ENCODE data around the gene OBP2B.
"Not testable (repeated sequence)": the region's sequence is repeated elsewhere in the genome, so short reads cannot be mapped to it uniquely, and the experiment has no call there.

OBP2B gene, protein sequence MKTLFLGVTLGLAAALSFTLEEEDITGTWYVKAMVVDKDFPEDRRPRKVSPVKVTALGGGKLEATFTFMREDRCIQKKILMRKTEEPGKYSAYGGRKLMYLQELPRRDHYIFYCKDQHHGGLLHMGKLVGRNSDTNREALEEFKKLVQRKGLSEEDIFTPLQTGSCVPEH

DNA sequence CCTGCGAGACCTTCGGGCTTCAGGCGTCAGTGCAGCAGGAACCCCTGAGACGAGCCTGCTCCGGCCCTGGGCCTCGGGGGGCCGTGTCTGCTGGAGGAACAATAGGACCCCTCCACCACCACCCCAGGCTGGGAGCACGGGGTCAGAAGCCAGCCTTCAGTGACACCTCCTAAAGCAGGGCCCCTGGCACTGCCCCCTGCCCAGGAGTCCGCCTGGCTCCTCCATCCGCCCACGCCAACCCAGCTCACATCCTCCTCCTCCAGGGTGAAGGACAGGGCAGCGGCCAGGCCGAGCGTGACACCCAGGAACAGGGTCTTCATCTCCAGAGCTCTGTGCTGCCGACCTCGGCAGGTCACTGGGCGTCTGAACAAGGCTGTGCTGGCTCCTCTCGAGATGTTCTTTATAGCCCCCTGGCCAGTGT is at the start of gene OBP2B:
Gene OBP2B, minus strand, starts transcription at position 371 of the 421 bp plus-strand sequence. Its CDS starts 51 bp downstream, at position 320.
- not testable (repeated sequence) for H3K4me1 ChIP-seq (ENCODE audit: insufficient read depth, low read length); H3K4me3 ChIP-seq (ENCODE audit: low read length); H3K9me3 ChIP-seq (ENCODE audit: low read length); H2AFZ ChIP-seq (ENCODE audit: low read depth, low read length); H3K36me3 ChIP-seq (ENCODE audit: insufficient read depth, low read length)
- H3K27me3 ChIP-seq (ENCODE audit: insufficient read depth, low read length): peaks cover 14% of the 10 kb centered on the region

DNA sequence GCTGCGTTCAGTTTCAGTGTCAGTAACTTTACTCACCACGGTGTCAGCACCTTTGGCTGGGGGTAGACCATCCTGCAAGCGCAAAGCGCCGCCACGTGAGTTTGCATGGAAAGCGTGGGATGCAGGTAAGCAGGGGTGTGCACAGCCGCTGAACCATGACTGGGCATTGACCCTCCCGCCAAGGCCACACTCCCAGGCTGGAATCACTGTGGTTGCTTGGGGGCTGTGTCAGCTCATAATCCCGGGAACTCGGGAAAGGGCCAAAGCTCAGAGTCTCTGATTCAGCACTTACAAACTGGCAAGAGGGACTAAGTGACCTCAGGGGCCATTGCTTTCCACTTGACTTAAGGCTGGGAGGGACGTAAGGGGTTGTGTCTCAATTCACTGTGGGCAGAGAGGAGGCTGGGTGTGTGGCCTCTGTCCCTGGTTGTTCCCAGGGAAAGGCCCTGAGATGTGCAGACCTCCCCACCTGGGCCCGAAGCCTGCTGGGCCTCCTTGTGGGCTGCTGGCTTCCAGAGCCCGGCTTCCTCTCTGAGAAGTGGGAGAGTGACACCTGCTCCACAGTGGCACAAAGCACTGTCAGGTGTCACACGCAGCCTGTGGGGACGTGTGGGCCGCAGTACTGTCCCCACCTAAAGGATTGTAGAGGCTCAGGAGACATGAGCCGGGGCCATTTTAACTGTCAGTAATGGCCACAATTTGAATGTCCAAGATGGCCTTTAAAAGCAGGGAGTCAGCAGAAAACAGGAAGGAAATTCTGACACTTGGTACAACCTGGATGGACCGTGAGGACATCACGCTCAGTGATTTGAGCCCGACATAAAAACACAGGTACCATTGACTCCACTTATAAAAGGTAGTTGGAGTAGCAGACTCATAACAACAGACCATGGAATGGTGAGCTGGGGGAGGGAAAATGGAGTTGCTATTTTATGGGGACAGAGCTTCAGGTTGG is 49.3 kb upstream of the OBP2B start:
- Histone ChIP-seq H3K4me3 (ENCODE audit: low read length) (no peak overlapping the region), H2AFZ (ENCODE audit: low read depth, low read length) (no peak overlapping the region), H3K36me3 (ENCODE audit: insufficient read depth, low read length) (no peaks in the 10 kb centered on the region), H3K9me3 (ENCODE audit: low read length) (no peaks in the 10 kb centered on the region), H3K4me1 (ENCODE audit: insufficient read depth, low read length) (no peaks in the 10 kb centered on the region), H3K27me3 (ENCODE audit: insufficient read depth, low read length) (peaks cover 12% of the 10 kb centered on the region)

DNA sequence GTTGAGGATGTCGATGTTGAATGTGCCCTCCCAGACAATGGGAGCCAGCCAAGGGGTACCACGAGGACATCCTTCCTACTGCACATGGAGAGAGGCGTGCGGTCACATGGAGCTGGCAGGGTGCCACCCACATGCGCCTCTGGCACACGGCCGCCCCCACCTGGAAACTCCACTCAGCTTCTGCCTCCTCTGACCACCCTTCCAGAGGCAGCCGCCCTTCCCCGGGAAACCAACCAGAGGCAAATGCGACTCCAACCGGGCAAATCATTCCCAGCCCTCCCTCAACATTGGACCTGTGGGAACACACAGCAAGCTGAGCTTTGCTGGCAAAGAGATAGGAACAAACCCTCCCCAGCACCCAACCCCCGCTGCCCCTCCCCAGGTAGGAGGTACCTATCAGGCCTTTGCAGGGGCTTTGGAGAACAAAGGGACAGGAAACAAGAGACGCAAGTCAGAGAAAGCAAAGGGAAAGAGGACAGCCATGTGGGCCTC is 48.5 kb upstream of the OBP2B start:
- Histone ChIP-seq H2AFZ (ENCODE audit: low read depth, low read length) (no peak overlapping the region), H3K4me1 (ENCODE audit: insufficient read depth, low read length) (no peaks in the 10 kb centered on the region), H3K4me3 (ENCODE audit: low read length) (no peak overlapping the region), H3K27me3 (ENCODE audit: insufficient read depth, low read length) (peaks cover 18% of the 10 kb centered on the region), H3K36me3 (ENCODE audit: insufficient read depth, low read length) (no peaks in the 10 kb centered on the region), H3K9me3 (ENCODE audit: low read length) (no peaks in the 10 kb centered on the region)

DNA sequence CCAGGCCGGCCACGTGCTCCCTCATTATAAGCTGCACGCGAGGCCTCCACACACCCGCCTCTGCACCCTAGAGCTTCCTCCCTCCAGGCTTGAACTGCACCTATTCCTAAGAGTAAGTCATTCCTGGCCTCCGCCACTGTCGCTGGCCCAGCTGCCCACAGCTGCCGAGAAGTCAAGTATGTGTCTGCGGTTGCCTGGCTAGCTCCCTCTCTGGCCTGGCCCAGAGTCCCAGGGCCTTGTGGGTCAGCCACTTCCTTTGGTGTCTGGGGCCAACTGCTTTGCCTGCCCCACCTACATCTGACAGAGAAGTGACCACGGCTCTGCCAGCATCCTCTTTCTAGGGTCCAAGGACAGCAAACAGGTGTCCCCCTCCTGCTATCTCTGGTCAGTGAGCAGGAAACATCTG is 47.6 kb upstream of the OBP2B start:
- Histone ChIP-seq H3K4me1 (ENCODE audit: insufficient read depth, low read length) (no peaks in the 10 kb centered on the region), H3K9me3 (ENCODE audit: low read length) (no peaks in the 10 kb centered on the region), H3K4me3 (ENCODE audit: low read length) (no peak overlapping the region), H3K27me3 (ENCODE audit: insufficient read depth, low read length) (peaks cover 16% of the 10 kb centered on the region), H3K36me3 (ENCODE audit: insufficient read depth, low read length) (no peaks in the 10 kb centered on the region), H2AFZ (ENCODE audit: low read depth, low read length) (no peak overlapping the region)

DNA sequence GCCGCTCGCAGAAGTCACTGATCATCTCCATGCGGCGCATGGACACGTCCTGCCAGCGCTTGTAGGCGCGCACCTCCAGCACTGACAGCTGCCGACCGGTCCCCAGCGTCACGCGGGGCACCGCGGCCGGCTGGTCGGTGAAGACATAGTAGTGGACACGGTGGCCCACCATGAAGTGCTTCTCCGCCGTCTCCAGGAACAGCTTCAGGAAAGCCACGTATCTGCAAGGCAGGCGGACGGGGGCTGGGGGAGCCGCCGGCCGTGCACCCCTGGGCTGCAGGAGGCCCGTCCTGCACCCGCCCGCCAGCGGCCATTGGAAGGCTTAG is 47.0 kb upstream of the OBP2B start:
- Histone ChIP-seq H3K9me3 (ENCODE audit: low read length) (no peaks in the 10 kb centered on the region), H3K4me1 (ENCODE audit: insufficient read depth, low read length) (no peaks in the 10 kb centered on the region), H3K27me3 (ENCODE audit: insufficient read depth, low read length) (peaks cover 18% of the 10 kb centered on the region), H3K36me3 (ENCODE audit: insufficient read depth, low read length) (no peaks in the 10 kb centered on the region), H3K4me3 (ENCODE audit: low read length) (no peak overlapping the region), H2AFZ (ENCODE audit: low read depth, low read length) (no peak overlapping the region)

DNA sequence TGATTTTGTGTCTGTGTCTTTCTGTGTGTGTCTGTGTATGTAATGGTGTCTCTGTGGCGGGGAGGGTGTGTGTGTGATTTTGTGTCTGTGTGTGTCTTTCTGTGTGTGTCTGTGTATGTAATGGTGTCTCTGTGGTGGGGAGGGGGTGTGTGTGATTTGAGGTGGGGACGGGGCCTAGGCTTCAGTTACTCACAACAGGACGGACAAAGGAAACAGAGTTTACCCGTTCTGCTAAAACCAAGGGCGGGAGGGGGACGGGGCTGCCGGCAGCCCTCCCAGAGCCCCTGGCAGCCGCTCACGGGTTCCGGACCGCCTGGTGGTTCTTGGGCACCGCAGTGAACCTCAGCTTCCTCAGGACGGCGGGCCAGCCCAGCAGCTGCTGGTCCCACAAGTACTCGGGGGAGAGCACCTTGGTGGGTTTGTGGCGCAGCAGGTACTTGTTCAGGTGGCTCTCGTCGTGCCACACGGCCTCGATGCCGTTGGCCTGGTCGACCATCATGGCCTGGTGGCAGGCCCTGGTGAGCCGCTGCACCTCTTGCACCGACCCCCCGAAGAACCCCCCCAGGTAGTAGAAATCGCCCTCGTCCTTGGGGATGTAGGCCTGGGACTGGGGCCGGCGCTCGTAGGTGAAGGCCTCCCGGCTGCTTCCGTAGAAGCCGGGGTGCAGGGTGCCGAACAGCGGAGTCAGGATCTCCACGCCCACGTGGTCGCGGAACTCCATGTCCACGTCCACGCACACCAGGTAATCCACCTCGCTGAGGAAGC is 46.5 kb upstream of the OBP2B start:
- Histone ChIP-seq H3K27me3 (ENCODE audit: insufficient read depth, low read length) (peaks cover 18% of the 10 kb centered on the region), H2AFZ (ENCODE audit: low read depth, low read length) (no peak overlapping the region), H3K4me1 (ENCODE audit: insufficient read depth, low read length) (no peaks in the 10 kb centered on the region), H3K36me3 (ENCODE audit: insufficient read depth, low read length) (no peaks in the 10 kb centered on the region), H3K4me3 (ENCODE audit: low read length) (no peak overlapping the region), H3K9me3 (ENCODE audit: low read length) (no peaks in the 10 kb centered on the region)

DNA sequence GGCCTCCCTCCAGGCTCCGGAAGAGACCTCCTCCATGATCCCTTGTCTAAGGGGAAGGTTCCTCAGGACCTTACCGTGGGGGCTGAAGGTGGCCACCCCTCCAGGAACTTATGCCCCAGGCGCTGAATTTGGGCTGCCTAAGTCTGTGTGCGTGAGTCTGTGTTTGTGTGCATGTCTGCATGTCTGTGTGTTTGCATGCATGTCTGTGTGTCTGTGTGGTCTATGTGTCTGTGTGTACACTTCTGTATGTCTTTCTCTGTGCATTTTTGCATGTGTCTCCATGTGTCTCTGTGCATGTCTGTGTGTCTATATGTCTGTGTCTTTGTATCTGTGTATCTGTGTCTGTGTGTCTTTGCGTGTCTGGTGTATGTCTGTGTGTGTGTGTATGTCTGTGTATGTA is 45.4 kb upstream of the OBP2B start:
- H3K4me3 ChIP-seq (ENCODE audit: low read length): no peak overlapping the region
- H3K27me3 ChIP-seq (ENCODE audit: insufficient read depth, low read length): peaks cover 15% of the 10 kb centered on the region
- H3K4me1 ChIP-seq (ENCODE audit: insufficient read depth, low read length): no peaks in the 10 kb centered on the region

DNA sequence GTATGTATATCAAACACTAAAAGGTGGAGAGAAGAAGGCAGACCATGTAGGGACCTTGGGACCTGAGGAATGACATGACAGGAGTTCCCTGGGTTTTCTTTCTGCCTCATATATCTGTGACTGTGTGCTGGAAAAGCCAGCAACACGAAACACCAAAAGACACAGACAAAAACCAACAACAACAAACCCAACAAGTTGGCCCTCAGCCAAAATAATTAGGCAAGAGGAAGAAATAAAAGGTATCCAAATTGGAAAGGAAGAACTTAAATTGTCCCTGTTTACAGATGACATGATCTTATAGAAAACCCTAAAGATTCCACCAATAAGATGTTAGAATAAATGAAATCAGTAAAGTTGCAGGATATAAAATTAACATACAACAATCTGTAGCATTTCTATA is 44.2 kb upstream of the OBP2B start:
- Histone ChIP-seq H3K27me3 (ENCODE audit: insufficient read depth, low read length) (peaks cover 18% of the 10 kb centered on the region), H3K4me1 (ENCODE audit: insufficient read depth, low read length) (no peaks in the 10 kb centered on the region), H3K4me3 (ENCODE audit: low read length) (no peak overlapping the region), H3K9me3 (ENCODE audit: low read length) (no peaks in the 10 kb centered on the region), H2AFZ (ENCODE audit: low read depth, low read length) (no peak overlapping the region), H3K36me3 (ENCODE audit: insufficient read depth, low read length) (no peaks in the 10 kb centered on the region)

More for the DNA sequence above, 45.4 kb upstream of the OBP2B start:
- no peaks in the 10 kb centered on the region for H3K9me3 ChIP-seq (ENCODE audit: low read length)
- H2AFZ ChIP-seq (ENCODE audit: low read depth, low read length): no peak overlapping the region
- H3K36me3 ChIP-seq (ENCODE audit: insufficient read depth, low read length): no peaks in the 10 kb centered on the region

DNA sequence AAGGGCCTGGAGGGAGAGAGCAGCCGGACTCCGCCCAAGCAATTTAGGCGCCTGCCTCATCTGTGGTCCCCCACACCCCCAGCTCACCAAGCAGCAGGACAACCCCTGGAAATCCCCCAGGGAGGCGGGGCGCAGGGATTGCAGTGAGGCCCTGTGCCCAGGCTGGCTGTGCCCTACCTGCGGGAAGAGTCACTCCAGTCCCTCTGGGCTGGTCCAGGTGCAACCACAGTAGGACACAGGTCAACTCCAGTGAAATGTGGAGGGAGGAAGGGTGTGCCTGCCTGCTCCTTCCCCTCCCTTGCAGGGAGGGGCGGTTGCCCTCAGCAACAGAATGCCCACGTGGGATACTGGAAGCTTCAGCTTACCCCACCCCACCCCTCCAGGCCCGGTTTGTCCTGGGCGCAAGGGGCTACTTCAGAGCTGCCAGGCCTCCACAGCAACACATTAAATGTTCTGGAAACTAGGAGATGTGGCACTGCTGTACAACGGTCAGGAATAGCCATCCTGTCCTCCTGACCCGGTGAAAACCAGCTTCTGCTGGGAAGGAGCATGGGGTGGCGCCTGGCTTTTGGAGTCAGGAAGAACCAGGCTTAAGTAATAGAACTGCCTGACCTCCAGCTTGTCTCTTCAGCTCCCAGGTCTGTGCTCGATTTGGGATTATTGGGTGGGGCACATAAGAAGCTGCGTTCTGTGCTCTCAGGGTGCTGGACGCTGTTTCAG is 43.4 kb upstream of the OBP2B start:
- H3K4me1 ChIP-seq (ENCODE audit: insufficient read depth, low read length): no peaks in the 10 kb centered on the region
- H3K4me3 ChIP-seq (ENCODE audit: low read length): no peak overlapping the region
- no peak overlapping the region for H2AFZ ChIP-seq (ENCODE audit: low read depth, low read length)
- no peaks in the 10 kb centered on the region for H3K9me3 ChIP-seq (ENCODE audit: low read length)
- H3K36me3 ChIP-seq (ENCODE audit: insufficient read depth, low read length): no peaks in the 10 kb centered on the region
- H3K27me3 ChIP-seq (ENCODE audit: insufficient read depth, low read length): peaks cover 18% of the 10 kb centered on the region

DNA sequence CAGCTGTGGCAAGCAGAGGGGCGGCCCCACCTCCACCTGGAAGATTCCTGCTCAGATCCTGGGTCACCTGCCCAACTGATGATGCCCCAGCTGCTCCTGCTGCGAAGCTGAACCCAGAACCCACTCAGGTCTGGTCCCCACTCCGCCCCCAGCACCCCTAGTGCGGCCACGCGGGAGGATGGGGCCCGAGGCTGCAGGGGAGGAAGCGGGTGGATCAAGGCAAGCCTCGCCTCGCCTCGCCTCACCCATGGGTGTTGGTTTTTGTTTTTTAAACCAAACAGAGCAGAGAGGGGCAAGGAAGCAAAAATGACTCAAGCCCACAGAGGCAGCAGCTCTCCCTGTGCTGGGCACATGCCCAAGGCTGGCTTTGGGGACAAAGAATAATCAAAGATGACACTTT is 42.7 kb upstream of the OBP2B start:
- no peaks in the 10 kb centered on the region for H3K36me3 ChIP-seq (ENCODE audit: insufficient read depth, low read length)
- peaks cover 18% of the 10 kb centered on the region for H3K27me3 ChIP-seq (ENCODE audit: insufficient read depth, low read length)
- no peak overlapping the region for H2AFZ ChIP-seq (ENCODE audit: low read depth, low read length)
- no peaks in the 10 kb centered on the region for H3K4me1 ChIP-seq (ENCODE audit: insufficient read depth, low read length)
- no peaks in the 10 kb centered on the region for H3K9me3 ChIP-seq (ENCODE audit: low read length)
- no peak overlapping the region for H3K4me3 ChIP-seq (ENCODE audit: low read length)

DNA sequence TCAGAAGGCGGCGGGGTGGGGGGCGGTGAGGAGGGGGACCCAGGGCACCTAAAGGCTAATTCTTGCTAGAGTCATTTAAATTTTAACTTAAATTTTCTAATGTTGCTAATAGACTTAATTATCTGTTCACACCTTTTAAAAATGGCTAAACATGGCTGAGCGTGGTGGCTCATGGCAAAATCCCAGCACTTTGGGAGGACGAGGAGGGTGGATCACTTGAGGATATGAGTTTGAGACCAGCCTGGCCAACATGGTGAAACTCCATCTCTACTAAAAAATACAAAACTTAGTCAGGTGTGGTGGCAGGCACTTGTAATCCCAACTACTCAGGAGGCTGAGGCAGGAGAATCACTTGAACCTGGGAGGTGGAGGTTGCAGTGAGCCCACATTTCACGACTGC is 42.2 kb upstream of the OBP2B start:
- not testable (repeated sequence) for H3K36me3 ChIP-seq (ENCODE audit: insufficient read depth, low read length); H3K4me3 ChIP-seq (ENCODE audit: low read length); H3K9me3 ChIP-seq (ENCODE audit: low read length); H2AFZ ChIP-seq (ENCODE audit: low read depth, low read length); H3K4me1 ChIP-seq (ENCODE audit: insufficient read depth, low read length)
- peaks cover 20% of the 10 kb centered on the region for H3K27me3 ChIP-seq (ENCODE audit: insufficient read depth, low read length)

DNA sequence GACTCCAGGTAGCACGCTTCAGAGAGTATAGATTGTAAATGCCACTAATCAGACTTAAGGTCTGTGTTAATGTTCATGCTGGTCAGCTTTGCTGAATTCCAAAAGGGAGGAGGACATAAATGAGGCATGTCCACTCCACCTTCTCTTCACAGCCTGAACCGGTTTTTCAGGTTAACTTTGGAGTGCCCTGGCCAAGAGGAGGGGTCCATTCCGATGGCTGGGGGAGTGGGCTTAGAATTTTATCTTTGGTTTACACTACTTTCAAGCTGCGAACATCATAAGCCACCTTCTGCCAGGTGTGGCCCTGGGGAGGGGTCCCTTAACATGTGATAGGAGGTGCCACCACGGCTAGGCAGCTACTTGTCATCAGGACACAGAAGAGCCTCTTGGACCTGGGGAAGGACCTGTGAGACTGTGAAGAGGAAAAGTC is 41.7 kb upstream of the OBP2B start:
- H3K9me3 ChIP-seq (ENCODE audit: low read length): no peaks in the 10 kb centered on the region
- no peaks in the 10 kb centered on the region for H3K36me3 ChIP-seq (ENCODE audit: insufficient read depth, low read length)
- H3K4me3 ChIP-seq (ENCODE audit: low read length): no peak overlapping the region
- H2AFZ ChIP-seq (ENCODE audit: low read depth, low read length): no peak overlapping the region
- no peaks in the 10 kb centered on the region for H3K4me1 ChIP-seq (ENCODE audit: insufficient read depth, low read length)
- peaks cover 20% of the 10 kb centered on the region for H3K27me3 ChIP-seq (ENCODE audit: insufficient read depth, low read length)

All from neuron (in vitro differentiated cells).